GM19397 (cell line): Measurements from ENCODE around the gene SCG5.
"Not testable (repeated sequence)": the region's sequence is repeated elsewhere in the genome, so short reads cannot be mapped to it uniquely, and the experiment has no call there.

Experiments used
- ATAC-seq: cut with Tn5 transposase; IDR thresholded peaks from one replicate; pipeline ENCODE4 v1.9.1; 2021; ENCODE audit warnings: mild to moderate bottlenecking, moderate library complexity; ENCODE audit not compliant: unreplicated experiment

The SCG5 gene, protein sequence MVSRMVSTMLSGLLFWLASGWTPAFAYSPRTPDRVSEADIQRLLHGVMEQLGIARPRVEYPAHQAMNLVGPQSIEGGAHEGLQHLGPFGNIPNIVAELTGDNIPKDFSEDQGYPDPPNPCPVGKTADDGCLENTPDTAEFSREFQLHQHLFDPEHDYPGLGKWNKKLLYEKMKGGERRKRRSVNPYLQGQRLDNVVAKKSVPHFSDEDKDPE

DNA sequence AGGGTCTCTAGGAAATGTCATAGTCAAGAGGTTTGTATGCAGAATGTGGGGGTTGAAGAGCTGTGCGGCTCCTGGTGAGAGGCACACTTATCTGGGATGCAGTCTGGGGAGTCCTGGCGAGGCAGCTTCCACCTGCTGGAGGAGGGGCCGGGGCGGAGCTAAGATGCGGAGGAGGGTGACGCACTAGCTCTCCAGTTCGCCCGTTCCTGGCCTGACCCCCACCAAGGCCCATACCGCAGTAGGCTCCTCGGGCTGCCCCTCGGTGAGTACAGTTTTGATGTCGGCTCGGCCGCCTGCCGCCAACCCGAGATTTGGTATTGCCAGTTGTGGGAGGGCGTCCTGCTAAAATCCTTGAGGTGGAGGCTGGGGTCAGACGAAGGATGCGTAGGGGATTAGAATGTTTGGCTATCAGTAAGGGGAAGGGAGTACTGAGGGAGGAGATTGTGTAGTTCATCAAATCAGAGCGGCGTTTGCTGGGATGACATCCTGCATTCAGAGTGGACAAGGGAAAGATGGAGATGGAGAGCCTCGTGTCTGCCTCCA lies at the start of gene SCG5:
TSS of gene SCG5 (plus strand) at position 194 of the 543 bp plus-strand sequence. CDS start 1,883 bp downstream, outside the sequence.
- no peak for ATAC-seq

DNA sequence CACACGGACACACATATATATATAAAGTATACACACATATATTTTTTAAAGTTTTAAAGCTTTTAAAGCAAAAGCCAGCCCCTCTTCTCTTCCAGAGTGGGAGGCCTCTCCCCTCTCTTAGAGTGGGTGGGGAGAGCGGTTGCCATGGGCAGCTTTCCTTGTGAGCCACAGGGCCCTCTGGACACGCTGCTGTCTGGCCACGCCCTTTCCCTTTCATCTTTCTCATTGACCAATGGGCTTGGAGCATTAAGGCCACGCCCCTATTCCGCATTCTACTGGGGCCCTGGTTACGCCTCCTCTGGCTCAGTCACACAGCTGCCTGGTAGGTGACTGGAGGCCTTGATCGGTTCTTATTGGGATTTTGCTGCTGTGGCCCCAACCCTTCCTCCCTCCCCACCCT lies 48.4 kb upstream of the SCG5 start, which contains the start of gene GOLGA8N:
TSS of gene GOLGA8N (plus strand) at position 306 of the 400 bp plus-strand sequence.
- not testable (repeated sequence) for ATAC-seq

DNA sequence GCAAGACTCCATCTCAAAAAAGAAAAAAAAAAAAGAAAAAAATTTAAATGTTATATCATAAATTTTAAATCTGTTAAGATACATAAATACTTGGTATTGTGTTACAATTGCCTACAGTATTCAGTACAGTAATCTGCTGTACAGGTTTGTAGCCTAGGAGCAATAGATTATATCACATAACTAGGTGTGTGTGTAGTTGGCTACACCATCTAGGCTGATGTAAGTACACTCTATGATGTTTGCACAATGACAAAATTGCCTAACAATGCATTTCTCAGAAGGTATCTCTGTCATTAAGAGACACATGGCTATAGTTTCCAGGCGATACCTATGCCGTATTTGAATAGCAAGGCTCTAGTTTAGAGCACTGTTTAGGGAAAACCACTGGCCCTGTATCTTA lies 32.0 kb upstream of the SCG5 start:
- ATAC-seq: not testable (repeated sequence)

DNA sequence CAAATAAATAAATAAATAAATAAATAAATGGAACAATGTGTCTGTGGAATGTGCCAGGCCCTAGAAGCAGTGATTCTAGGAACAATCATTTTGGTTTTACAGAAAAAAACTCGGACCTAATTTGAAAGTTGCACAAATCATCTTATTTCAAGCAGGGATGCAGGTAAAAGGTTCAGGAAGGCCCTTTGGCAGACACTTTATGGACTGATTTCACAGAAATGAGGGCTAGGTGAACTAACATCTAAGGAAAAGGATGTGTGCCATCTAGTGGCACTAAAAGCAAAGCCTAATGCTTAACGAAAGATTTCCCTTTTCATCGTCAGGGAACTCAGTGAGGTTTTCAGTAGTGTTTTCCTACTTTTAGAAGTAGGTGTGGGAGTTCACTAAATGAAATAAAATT lies 30.8 kb upstream of the SCG5 start:
- ATAC-seq: not testable (repeated sequence)

DNA sequence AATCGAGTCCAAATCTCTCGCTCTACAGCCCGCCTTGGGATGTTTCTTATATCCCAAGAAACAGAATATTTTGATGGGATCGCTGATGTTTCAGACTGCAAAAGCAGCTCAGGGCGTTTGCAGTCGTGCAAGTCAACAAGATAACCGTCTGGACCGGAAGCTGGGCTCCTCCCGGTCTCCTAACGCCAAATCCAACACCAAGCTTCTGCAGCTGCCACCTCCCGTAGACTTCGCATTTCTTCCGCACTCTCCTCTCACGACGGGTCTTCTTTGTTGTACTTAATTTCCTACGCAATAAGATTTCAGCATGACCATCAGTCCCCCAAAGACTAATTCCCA lies 26.8 kb upstream of the SCG5 start:
- ATAC-seq: peak; percentile 27

DNA sequence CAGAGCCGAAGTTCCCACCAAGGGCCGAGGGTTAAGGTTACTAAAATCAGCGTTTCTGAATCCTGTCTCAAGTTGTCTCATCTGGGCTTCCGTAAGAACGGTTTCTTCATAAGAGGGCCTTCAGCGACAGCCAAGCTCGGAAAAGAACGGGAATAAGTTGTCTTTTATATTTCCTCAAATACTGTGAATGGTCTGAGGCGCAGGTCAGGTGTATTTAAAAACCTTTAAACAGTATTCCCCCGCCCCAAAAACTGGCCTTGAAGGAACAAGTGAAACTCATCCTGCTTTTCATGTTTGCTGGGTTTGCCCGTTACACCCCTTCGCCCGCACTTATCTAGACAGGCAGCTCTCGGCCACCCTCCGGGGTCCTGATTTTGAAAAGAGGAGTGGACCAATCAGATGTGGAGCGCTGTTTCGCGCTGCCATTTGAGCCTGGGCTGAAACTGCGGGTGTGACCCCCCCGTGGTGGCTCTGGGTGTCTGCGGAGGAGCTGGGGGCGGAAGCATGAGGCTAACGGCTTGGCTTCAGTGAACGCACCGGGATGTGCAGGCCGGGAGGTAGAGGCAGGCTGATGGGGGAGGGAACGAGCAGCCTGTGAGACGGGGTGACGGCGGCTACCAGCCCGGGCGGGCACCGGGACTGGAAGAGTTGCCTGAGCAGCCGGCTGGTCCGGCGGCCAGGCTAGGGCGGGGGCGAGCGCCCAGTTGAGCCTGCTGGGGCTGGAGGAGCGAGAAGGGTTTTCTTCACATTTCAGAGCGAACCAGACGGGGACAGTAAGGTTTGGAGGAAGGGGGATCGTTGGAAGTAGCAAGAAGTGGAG lies 26.2 kb upstream of the SCG5 start, which contains the start of gene ARHGAP11A:
TSS of gene ARHGAP11A (plus strand) at position 454 of the 820 bp plus-strand sequence. CDS start 708 bp downstream, outside the sequence.
- peak; percentile 77 for ATAC-seq

DNA sequence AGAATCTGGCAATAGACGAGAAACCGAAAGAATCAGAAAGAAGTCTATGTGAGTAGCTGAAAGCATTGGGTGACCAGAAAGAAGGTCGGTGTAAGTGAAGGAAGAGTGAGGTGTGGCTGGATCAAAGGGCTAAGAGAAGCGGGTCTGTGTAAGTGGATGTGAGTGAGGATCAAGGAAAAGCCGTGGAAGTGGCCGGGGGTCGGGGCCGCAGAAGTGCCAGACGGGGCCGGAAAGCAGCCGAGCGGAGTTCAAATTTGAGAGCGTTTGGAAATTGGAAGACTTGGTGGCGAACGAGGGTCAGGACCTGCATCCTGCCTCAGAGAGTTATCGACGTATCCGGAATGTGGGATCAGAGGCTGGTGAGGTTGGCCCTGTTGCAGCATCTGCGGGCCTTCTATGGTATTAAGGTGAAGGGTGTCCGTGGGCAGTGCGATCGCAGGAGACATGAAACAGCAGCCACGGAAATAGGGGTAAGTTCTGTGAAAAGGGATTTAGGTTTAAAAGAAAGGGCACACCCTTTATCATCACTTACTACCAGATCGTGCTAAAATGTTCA lies 25.6 kb upstream of the SCG5 start:
- ATAC-seq: peak; percentile 10

DNA sequence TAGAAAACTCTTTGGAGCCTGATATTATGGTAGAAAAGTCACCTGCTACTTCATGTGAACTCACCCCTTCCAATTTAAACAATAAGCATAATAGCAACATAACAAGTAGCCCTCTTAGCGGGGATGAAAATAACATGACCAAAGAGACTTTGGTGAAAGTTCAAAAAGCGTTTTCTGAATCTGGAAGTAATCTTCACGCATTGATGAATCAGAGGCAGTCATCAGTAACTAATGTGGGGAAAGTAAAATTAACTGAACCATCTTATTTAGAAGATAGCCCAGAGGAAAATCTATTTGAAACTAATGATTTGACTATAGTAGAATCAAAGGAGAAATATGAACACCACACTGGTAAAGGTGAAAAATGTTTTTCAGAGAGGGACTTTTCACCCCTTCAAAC lies 5.1 kb upstream of the SCG5 start:
- ATAC-seq: no peak

DNA sequence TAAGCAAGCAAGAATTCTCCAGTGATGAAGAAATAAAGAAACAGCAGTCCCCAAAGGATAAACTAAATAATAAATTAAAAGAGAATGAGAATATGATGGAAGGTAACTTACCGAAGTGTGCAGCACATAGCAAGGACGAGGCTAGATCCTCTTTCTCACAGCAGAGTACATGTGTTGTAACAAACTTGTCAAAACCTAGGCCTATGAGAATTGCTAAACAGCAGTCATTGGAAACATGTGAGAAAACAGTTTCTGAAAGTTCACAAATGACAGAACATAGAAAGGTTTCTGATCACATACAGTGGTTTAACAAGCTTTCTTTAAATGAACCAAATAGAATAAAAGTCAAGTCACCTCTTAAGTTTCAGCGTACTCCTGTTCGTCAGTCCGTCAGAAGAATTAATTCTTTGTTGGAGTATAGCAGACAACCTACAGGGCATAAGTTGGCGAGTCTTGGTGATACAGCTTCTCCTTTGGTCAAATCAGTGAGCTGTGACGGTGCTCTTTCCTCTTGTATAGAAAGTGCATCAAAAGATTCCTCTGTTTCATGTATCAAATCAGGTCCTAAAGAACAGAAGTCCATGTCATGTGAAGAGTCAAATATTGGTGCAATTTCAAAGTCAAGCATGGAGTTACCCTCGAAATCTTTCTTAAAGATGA lies 4.5 kb upstream of the SCG5 start:
- no peak for ATAC-seq

DNA sequence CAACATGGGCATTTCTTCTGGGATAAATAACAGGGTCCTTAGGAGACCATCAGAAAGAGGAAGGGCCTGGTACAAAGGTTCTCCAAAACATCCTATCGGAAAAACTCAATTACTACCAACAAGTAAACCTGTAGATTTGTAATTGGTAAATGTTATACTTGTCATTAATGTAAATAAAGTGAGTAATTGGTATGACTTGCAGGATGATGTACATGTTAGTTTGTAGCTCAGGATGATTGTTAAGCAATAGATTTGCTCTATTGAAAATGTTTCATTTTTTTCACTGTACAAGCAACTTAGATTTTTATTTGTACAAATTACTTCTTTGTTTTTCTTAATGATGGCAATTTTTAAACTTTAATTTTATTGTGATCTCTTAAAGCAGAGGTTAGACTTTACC lies 3.8 kb upstream of the SCG5 start:
- no peak for ATAC-seq

DNA sequence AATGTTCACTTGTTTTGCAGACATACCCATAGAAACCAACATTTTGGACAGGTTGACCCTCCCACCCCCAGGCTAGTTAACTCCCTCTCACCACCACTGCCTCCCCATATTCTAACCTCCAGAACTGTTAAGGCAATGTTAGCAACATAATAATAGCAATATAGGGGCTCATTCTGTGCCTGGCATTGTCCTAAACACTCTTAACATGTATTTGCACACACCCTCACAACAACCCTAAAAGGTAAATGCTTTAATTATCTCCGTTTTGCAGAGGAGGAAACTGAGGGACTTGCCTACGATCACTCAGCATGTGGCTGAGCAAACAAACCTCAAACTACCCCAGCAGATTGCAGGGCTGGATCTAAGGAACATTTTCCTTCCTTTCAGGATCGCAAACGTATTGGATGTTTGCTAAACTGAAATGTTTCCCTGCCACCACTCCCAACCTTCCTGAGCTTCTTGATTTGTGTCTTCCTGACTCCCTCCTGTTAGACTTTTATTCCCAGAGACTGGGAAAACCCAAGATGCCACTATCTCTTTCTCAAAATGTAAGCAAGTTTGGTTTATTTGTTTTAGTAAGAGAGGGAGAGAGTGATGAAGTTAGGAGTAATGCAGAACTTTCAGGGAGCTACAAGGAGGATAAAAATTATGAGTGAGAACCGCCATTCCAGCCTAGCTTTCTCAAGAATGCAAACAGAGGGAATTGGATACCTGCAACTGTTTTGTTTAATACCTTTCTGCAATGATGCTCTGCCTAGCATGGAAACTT lies 1.3 kb downstream of the SCG5 start:
- ATAC-seq: no peak

DNA sequence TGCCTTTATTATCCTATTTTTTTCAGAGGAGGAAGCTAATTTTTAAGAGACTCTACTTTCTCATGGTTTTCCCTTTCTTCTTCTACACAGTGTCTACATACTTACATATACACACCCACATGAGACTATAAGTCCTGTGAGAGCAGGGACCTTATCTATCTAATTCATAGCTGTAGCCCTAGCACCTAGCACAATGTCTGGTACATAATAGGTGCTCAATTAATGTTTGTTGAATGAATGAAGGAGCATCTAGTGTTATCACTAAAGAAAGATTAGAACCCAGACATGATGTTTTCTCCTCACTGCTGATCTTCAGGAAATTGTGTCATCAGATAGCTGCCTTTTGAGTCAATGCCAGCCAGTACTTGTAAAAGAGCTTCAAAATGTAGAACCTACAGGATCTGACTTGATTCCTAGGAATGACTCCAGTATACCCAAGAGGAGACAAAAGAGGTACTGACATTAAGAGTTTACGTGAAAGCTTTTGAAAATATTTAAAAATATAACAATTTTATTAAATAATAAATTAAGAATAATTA lies 2.5 kb downstream of the SCG5 start:
- no peak for ATAC-seq

DNA sequence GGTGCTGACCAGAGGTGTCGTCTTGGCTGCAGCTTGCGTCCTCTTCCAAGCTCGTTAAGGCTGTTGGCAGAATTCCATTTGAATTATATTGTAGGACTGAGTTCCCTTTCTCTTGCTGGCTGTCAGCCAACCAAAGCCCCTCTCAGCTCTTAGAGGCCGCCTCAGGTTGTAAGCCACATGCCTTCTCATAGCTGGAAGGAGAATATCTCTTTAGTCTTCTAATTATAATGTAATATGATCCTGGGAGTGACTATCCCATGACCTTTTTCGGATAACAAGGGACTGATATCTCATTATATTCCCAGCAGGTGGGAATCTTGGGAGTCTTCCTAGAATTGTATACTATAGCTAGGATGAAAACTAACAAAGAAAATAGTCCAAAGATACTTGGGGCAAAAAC lies 4.8 kb downstream of the SCG5 start:
- ATAC-seq: no peak

DNA sequence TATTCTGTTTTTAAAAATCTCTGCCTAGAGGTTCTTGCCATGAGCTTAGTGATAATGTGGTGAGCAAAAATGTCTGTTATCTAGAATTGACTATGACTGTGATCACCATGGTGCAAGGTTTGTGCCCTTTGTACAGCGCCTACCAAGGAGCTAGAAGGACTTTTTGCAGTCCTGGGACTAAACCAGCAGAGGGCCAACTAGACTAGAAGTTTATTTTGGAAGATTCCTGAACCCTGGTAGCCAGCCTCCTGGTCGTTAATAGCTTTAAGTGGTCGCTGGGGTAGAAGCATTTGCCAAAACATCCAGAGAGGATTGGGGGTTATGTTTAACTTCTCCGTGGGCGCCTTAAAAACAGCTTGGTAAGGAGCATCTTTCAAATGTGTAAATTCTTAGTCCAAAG lies 7.8 kb downstream of the SCG5 start:
- no peak for ATAC-seq

DNA sequence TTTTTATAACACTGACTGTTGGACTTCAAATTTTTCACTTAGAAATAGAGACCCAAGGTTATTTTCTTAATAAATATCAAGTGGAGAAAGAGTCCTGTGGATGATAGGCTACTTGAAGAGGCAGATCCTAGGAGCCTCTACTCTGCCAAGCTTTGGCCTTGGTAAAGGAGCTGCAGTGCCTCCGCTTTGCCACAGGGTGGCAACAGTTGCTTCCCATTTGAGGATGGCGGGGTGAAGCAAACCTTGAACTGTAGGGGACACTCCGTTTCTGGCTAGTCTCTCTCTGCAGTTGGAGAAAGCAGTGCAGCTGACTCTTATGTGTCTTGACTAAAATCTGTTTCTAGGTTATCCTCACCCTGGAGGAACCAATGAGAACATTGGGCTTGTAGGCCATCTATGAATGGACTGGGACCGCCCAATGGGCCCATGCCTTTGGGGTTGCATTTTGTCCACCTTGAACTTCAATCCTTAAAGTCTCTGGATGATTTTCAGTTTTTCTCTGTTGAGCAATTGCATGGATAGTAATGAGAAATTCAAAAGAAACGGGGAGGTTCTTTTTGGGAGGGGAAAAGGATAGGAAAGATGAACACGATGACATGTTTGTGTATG lies 9.8 kb downstream of the SCG5 start:
- peak; percentile 73 for ATAC-seq

DNA sequence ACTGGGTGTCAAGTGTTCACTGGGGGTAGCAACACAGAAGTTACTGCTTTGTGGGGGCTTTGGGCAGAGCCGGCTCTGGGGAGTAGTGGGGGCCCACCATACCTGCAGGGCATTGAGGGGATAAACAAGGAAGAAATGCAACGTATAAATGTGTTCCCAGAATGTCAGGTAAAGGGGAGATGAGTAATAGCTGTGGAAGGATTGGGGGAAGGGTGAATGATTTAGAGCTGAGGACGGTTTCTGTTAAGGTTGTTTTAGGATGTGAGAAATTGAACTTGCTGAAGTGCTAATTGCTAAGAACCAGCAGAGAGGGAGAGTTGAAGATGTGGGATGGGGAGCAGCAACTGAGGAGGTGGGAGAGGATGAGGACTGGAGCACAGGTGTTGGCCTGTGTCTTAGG lies 10.7 kb downstream of the SCG5 start:
- no peak for ATAC-seq

DNA sequence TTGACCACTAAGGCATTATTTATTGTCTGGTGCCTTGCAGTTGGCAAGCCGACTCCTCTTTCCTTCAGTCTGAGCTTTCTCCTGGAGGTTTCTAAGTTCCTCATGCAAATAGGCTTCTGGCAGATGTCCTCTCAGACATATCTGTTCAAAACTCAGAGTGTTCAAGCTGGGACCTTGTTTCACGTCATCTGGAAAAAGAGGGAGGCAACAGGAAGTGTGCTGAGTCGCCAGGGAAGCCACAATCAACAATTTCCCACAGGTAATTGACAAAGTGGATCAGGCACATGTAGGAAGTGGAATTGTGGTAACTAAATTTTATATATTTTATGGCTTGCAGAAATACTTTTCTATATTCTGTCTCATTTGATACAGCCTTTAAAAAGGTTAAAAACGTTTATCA lies 14.6 kb downstream of the SCG5 start:
- no peak for ATAC-seq

DNA sequence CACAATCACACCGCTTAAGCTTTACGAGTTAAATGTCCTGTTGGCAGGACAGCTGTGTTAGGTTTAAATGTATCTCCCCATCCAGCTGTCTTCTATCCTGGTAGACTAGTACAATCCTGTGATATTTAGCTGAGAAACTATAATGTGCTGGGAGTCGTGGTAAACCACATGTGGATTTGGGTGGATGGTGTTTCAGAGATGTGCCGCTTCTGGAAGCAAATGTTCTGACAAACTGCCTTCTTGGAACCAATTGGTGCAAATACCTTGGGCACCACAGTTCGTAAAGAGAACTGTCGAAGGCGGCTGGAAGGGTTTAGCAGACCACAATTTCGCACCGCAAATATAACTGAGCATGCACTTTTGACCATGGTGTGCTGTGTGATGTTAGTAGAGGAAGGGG lies 15.0 kb downstream of the SCG5 start:
- no peak for ATAC-seq

DNA sequence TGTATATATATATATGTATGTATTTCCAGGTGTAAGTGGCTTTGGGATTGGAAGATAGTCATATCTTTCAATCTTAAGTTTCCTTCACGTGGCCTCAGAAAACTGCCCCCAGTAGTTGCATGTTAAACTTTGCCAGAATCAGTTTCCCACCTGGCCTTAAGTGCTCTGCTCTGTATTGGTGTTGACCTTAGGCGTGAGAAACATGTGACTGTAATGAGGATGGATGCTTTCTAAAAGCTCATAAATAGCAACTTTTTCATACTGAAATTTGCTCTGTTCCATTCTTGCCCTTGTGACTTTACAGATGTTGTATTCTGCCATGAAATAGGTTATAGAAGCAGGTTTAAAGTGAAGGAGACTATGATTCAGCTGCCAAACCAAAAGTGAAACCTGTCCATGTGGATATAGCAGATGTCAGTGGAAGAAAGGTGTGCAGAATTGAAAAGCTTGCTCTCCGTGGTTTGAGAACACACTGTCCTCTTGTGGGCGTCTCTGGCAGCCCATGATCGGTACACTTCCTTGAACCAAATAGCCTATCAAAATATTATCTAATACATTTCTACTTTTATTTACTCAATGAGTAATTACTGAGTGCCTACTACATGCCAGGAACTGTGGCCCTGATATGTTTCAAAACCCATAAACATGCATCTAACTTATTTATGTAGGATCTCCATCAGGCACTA lies 15.8 kb downstream of the SCG5 start:
- ATAC-seq: peak; percentile 65
